ENCODE data around the gene KRTAP9-6. TPM values are rescaled to one million over a fixed set of nuclear protein-coding genes. Genes with fewer than 3 reads are reported as not detected.

Gene KRTAP9-6
- total and polyA plus RNA-seq, 2 donors, result 0.02 TPM; not detected in 1

DNA sequence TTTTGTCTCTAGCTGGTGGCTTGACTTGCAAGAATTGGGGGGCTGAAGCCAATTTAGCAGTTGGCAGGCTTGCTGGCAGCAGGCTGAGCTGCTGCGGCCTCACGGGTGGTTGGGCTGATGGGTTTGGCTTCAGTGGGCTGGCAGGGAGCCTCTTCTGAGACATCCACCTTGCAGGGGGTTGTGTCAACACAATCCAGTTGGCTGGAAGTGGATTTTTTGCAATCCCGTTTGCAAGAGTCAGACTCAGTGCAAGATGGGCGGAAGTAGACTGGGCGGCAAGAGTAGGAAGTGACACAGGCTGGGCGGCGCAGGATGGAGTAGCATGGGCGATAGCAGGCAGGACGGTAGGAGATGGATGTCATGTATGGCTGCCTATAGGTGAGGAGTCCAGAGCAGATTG, 42.5 kb downstream of the KRTAP9-6 start:
- Histone ChIP-seq H3K27ac (ENCODE audit: low read depth in 1 of 2, low read length in 1 of 2) (peak overlapping the region in 1 of 2 donors; percentile 69), H3K4me3 (ENCODE audit: low read length in 2 of 2) (no peak overlapping the region), H3K27me3 (ENCODE audit: control insufficient read depth in 2 of 2, insufficient read depth in 1 of 2, low read length in 1 of 2) (no peaks in the 10 kb centered on the region), H3K4me1 (ENCODE audit: control insufficient read depth in 2 of 2, insufficient read depth in 2 of 2, low read length in 2 of 2) (peaks cover 0 to 23% of the 10 kb centered on the region in 2 donors), H3K36me3 (ENCODE audit: control insufficient read depth in 2 of 2, insufficient read depth in 2 of 2, low read length in 1 of 2) (no peaks in the 10 kb centered on the region), H3K9me3 (ENCODE audit: control insufficient read depth in 2 of 2, insufficient read depth in 1 of 2, low read length in 1 of 2) (peaks cover 2 to 12% of the 10 kb centered on the region in 2 donors)
- WGBS, result 95% methylated on average over 9 of the region's 9 CpGs
- no peak for DNase-seq (ENCODE audit: low read depth in 6 of 9, low spot score in 9 of 9)

DNA sequence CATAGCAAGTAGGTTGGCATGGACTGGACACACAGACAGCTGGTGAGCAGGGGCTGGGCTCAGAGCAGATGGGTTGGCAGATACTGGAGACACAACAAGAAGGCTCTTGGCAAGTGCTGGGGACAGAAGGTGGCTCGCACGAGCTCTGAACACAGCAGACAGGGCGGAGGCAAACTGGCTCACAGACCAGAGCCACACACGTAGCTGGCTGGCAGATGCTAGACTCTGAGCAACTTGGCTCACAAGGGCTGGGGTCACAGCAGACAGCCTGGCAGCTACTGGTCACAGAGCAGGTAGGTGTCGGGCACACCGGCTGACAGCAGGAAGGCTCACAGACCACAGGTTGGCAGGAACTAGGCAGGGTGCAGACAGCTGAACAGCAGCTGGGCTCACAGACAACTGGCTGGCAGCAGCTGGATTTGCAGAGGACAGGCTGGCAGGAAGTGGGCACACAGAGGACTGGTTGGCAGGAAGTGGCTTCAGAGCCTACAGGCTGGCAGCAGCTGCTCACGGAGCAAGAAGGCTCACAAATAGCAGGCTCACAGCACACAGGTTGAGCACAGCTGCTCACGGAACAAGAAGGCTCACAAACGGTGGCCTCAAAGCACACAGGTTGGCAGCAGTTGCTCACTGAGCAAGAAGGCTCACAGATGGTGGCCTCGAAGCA, 43.2 kb downstream of the KRTAP9-6 start:
- Histone ChIP-seq H3K4me1 (ENCODE audit: control insufficient read depth in 2 of 2, insufficient read depth in 2 of 2, low read length in 2 of 2) (peaks cover 0 to 23% of the 10 kb centered on the region in 2 donors), H3K27me3 (ENCODE audit: control insufficient read depth in 2 of 2, insufficient read depth in 1 of 2, low read length in 1 of 2) (no peaks in the 10 kb centered on the region), H3K36me3 (ENCODE audit: control insufficient read depth in 2 of 2, insufficient read depth in 2 of 2, low read length in 1 of 2) (no peaks in the 10 kb centered on the region), H3K9me3 (ENCODE audit: control insufficient read depth in 2 of 2, insufficient read depth in 1 of 2, low read length in 1 of 2) (peaks cover 2 to 12% of the 10 kb centered on the region in 2 donors), H3K27ac (ENCODE audit: low read depth in 1 of 2, low read length in 1 of 2) (peak overlapping the region; percentile 74 to 91), H3K4me3 (ENCODE audit: low read length in 2 of 2) (no peak overlapping the region)
- DNase-seq (ENCODE audit: low read depth in 6 of 9, low spot score in 9 of 9), result peak in 7 of 9 donors; percentile 33 to 78 (median 43)
- 6% methylated on average over 10 of the region's 10 CpGs for WGBS

DNA sequence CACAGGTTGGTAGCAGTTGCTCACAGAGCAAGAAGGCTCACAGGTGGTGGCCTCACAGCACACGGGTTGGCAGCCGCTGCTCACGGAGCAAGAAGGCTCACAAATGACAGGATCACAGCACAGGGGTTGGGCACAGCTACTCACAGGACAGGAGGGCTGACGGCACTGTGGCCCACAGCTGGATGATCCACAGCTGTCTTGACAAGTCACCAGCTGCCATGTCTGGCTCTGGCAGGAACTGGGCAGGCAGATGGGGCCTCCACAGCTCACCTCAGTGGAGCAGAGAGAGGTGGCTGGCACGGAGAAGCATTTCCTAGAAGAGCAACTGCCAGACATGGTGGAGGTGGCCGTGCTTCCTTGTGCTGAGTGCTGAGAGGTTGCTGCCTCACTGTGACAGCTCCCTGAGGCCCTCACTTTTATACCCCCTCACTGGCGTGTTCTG, 43.8 kb downstream of the KRTAP9-6 start, which contains the start of gene KRTAP16-1:
Gene KRTAP16-1, minus strand, starts transcription at position 392 of the 442 bp plus-strand sequence. Its CDS starts 56 bp downstream, at position 336.
- Histone ChIP-seq H3K4me3 (ENCODE audit: low read length in 2 of 2) (no peak within 1 kb of the TSS), H3K9me3 (ENCODE audit: control insufficient read depth in 2 of 2, insufficient read depth in 1 of 2, low read length in 1 of 2) (peaks cover 2 to 12% of the 10 kb centered on the region in 2 donors), H3K36me3 (ENCODE audit: control insufficient read depth in 2 of 2, insufficient read depth in 2 of 2, low read length in 1 of 2) (no peaks in the 10 kb centered on the region), H3K4me1 (ENCODE audit: control insufficient read depth in 2 of 2, insufficient read depth in 2 of 2, low read length in 2 of 2) (peaks cover 0 to 23% of the 10 kb centered on the region in 2 donors), H3K27ac (ENCODE audit: low read depth in 1 of 2, low read length in 1 of 2) (peak within 1 kb of the TSS; percentile 74 to 91), H3K27me3 (ENCODE audit: control insufficient read depth in 2 of 2, insufficient read depth in 1 of 2, low read length in 1 of 2) (no peaks in the 10 kb centered on the region)
- DNase-seq (ENCODE audit: low read depth in 6 of 9, low spot score in 9 of 9), result no peak
- 8% methylated on average over 7 of the region's 7 CpGs for WGBS

DNA sequence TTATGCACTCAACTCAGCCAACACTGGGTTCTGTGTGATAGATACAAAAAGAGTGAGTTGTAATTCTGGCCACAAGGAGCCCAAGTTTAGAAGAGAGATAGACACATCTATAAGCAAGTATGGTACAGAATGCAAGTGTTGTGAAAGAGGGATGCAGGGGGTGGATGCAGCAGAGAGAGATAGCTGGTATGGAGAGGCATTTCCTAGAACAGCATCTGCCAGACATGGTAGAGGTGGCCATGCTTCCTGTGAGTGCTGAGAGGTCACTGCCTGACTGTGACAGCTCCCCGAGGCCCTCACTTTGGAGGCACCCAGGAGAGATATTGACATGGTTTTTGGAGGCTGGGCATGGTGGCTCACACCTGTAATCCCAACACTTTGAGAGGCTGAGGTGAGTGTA, 45.9 kb downstream of the KRTAP9-6 start:
- H3K9me3 ChIP-seq (ENCODE audit: control insufficient read depth in 2 of 2, insufficient read depth in 1 of 2, low read length in 1 of 2), result peaks cover 2 to 12% of the 10 kb centered on the region in 2 donors
- no peak overlapping the region for H3K27ac ChIP-seq (ENCODE audit: low read depth in 1 of 2, low read length in 1 of 2)
- H3K27me3 ChIP-seq (ENCODE audit: control insufficient read depth in 2 of 2, insufficient read depth in 1 of 2, low read length in 1 of 2), result peaks cover 0 to 2% of the 10 kb centered on the region in 2 donors
- H3K4me1 ChIP-seq (ENCODE audit: control insufficient read depth in 2 of 2, insufficient read depth in 2 of 2, low read length in 2 of 2), result peaks cover 0 to 23% of the 10 kb centered on the region in 2 donors
- WGBS, result 92% methylated on average over 1 of the region's 1 CpG
- no peak for DNase-seq (ENCODE audit: low read depth in 6 of 9, low spot score in 9 of 9)
- H3K36me3 ChIP-seq (ENCODE audit: control insufficient read depth in 2 of 2, insufficient read depth in 2 of 2, low read length in 1 of 2), result no peaks in the 10 kb centered on the region
- no peak overlapping the region for H3K4me3 ChIP-seq (ENCODE audit: low read length in 2 of 2)

DNA sequence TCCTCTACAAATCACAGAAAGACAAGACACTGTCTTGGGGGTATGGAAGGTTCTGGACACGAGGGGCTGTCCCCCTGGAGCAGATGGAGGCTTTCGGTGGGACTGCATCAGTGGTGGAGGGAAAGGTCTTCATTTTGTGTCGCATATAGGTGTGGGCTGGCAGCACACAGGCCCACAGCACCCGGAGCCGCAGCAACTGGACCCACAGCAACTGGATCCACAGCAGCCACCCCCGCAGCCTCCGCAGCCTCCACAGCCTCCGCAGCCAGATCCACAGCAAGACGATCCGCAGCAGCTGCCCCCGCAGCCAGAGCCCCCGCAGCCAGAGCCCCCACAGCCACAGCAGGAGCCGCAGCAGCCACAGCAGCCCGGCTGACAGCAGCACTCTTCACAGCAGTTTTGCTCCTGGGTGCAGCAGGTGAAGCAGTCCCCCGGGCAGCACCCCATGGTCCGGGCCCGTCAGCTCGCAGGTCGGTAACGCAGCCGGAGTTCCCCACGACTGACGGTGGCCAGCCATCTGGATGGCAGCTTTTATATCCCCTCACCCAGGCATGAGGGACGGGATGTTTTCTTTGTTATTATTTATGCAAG, 50.1 kb downstream of the KRTAP9-6 start, which contains the start of gene KRTAP17-1:
Gene KRTAP17-1, minus strand, starts transcription at position 507 of the 591 bp plus-strand sequence. Its CDS starts 60 bp downstream, at position 447.
- 93% methylated on average over 24 of the region's 24 CpGs for WGBS
- DNase-seq (ENCODE audit: low read depth in 6 of 9, low spot score in 9 of 9), result no peak

More for the DNA sequence above, 50.1 kb downstream of the KRTAP9-6 start, which contains the start of gene KRTAP17-1:
- Histone ChIP-seq H3K36me3 (ENCODE audit: control insufficient read depth in 2 of 2, insufficient read depth in 2 of 2, low read length in 1 of 2) (no peaks in the 10 kb centered on the region), H3K4me3 (ENCODE audit: low read length in 2 of 2) (no peak within 1 kb of the TSS), H3K27me3 (ENCODE audit: control insufficient read depth in 2 of 2, insufficient read depth in 1 of 2, low read length in 1 of 2) (peaks cover 0 to 2% of the 10 kb centered on the region in 2 donors), H3K9me3 (ENCODE audit: control insufficient read depth in 2 of 2, insufficient read depth in 1 of 2, low read length in 1 of 2) (no peaks in the 10 kb centered on the region), H3K4me1 (ENCODE audit: control insufficient read depth in 2 of 2, insufficient read depth in 2 of 2, low read length in 2 of 2) (no peaks in the 10 kb centered on the region), H3K27ac (ENCODE audit: low read depth in 1 of 2, low read length in 1 of 2) (no peak within 1 kb of the TSS)

Other genes with a start within 250 kb of the KRTAP9-6 start
Only the 30 nearest of the 40 such genes appear.
- not detected for gene KRTAP2-4, start 199.5 kb upstream of the KRTAP9-6 start, total RNA-seq
- not detected for gene KRTAP2-4, start 199.5 kb upstream of the KRTAP9-6 start, polyA plus RNA-seq
- not detected for gene KRTAP4-7, start 181.2 kb upstream of the KRTAP9-6 start, total RNA-seq
- gene KRTAP4-7, start 181.2 kb upstream of the KRTAP9-6 start, polyA plus RNA-seq, result not detected
- not detected for gene KRTAP4-8, start 167.2 kb upstream of the KRTAP9-6 start, total RNA-seq
- 0.02 TPM for gene KRTAP4-8, start 167.2 kb upstream of the KRTAP9-6 start, polyA plus RNA-seq
- gene KRTAP4-16, start 163.2 kb upstream of the KRTAP9-6 start, total RNA-seq, result not detected
- gene KRTAP4-16, start 163.2 kb upstream of the KRTAP9-6 start, polyA plus RNA-seq, result not detected
- gene KRTAP4-9, start 160.0 kb upstream of the KRTAP9-6 start, total RNA-seq, result not detected
- gene KRTAP4-9, start 160.0 kb upstream of the KRTAP9-6 start, polyA plus RNA-seq, result not detected
- gene KRTAP4-11, start 147.0 kb upstream of the KRTAP9-6 start, total RNA-seq, result not detected
- not detected for gene KRTAP4-11, start 147.0 kb upstream of the KRTAP9-6 start, polyA plus RNA-seq
- not detected for gene KRTAP4-12, start 141.2 kb upstream of the KRTAP9-6 start, total RNA-seq
- not detected for gene KRTAP4-12, start 141.2 kb upstream of the KRTAP9-6 start, polyA plus RNA-seq
- not detected for gene KRTAP4-6, start 124.8 kb upstream of the KRTAP9-6 start, total RNA-seq
- not detected for gene KRTAP4-6, start 124.8 kb upstream of the KRTAP9-6 start, polyA plus RNA-seq
- gene KRTAP4-5, start 115.6 kb upstream of the KRTAP9-6 start, total RNA-seq, result not detected
- not detected for gene KRTAP4-5, start 115.6 kb upstream of the KRTAP9-6 start, polyA plus RNA-seq
- not detected for gene KRTAP4-4, start 104.6 kb upstream of the KRTAP9-6 start, total RNA-seq
- gene KRTAP4-4, start 104.6 kb upstream of the KRTAP9-6 start, polyA plus RNA-seq, result not detected
- gene KRTAP4-3, start 97.2 kb upstream of the KRTAP9-6 start, total RNA-seq, result not detected
- gene KRTAP4-3, start 97.2 kb upstream of the KRTAP9-6 start, polyA plus RNA-seq, result not detected
- not detected for gene KRTAP4-2, start 87.2 kb upstream of the KRTAP9-6 start, total RNA-seq
- not detected for gene KRTAP4-2, start 87.2 kb upstream of the KRTAP9-6 start, polyA plus RNA-seq
- not detected for gene KRTAP4-1, start 80.5 kb upstream of the KRTAP9-6 start, total RNA-seq
- gene KRTAP4-1, start 80.5 kb upstream of the KRTAP9-6 start, polyA plus RNA-seq, result not detected
- gene KRTAP9-1, start 75.5 kb upstream of the KRTAP9-6 start, total RNA-seq, result not detected
- gene KRTAP9-1, start 75.5 kb upstream of the KRTAP9-6 start, polyA plus RNA-seq, result not detected
- not detected for gene KRTAP9-2, start 38.7 kb upstream of the KRTAP9-6 start, total RNA-seq
- gene KRTAP9-2, start 38.7 kb upstream of the KRTAP9-6 start, polyA plus RNA-seq, result not detected
- gene KRTAP9-3, start 32.9 kb upstream of the KRTAP9-6 start, total RNA-seq, result not detected
- gene KRTAP9-3, start 32.9 kb upstream of the KRTAP9-6 start, polyA plus RNA-seq, result not detected
- not detected for gene KRTAP9-8, start 27.4 kb upstream of the KRTAP9-6 start, total RNA-seq
- gene KRTAP9-8, start 27.4 kb upstream of the KRTAP9-6 start, polyA plus RNA-seq, result 0.09 TPM
- not detected for gene KRTAP9-4, start 15.7 kb upstream of the KRTAP9-6 start, total RNA-seq
- 0.05 TPM for gene KRTAP9-4, start 15.7 kb upstream of the KRTAP9-6 start, polyA plus RNA-seq
- not detected for gene KRTAP9-9, start 10.0 kb upstream of the KRTAP9-6 start, total RNA-seq
- gene KRTAP9-9, start 10.0 kb upstream of the KRTAP9-6 start, polyA plus RNA-seq, result 0.02 TPM
- not detected for gene KRTAP9-7, start 10.3 kb downstream of the KRTAP9-6 start, total RNA-seq
- gene KRTAP9-7, start 10.3 kb downstream of the KRTAP9-6 start, polyA plus RNA-seq, result not detected
- not detected for gene KRTAP29-1, start 37.5 kb downstream of the KRTAP9-6 start, total RNA-seq
- gene KRTAP29-1, start 37.5 kb downstream of the KRTAP9-6 start, polyA plus RNA-seq, result 0.23 TPM
- not detected for gene KRTAP16-1, start 43.9 kb downstream of the KRTAP9-6 start, total RNA-seq
- 0.07 TPM for gene KRTAP16-1, start 43.9 kb downstream of the KRTAP9-6 start, polyA plus RNA-seq
- 0.09 TPM for gene KRTAP17-1, start 50.3 kb downstream of the KRTAP9-6 start, total RNA-seq
- 0.11 TPM for gene KRTAP17-1, start 50.3 kb downstream of the KRTAP9-6 start, polyA plus RNA-seq
- gene KRT33A, start 85.5 kb downstream of the KRTAP9-6 start, total RNA-seq, result 0.66 TPM
- gene KRT33A, start 85.5 kb downstream of the KRTAP9-6 start, polyA plus RNA-seq, result 1.4 TPM
- 1.7 TPM for gene KRT33B, start 104.4 kb downstream of the KRTAP9-6 start, total RNA-seq
- gene KRT33B, start 104.4 kb downstream of the KRTAP9-6 start, polyA plus RNA-seq, result 6.1 TPM
- gene KRT34, start 116.9 kb downstream of the KRTAP9-6 start, total RNA-seq, result 0.52 TPM
- gene KRT34, start 116.9 kb downstream of the KRTAP9-6 start, polyA plus RNA-seq, result 1.5 TPM
- gene KRT31, start 132.2 kb downstream of the KRTAP9-6 start, total RNA-seq, result 1.9 TPM
- gene KRT31, start 132.2 kb downstream of the KRTAP9-6 start, polyA plus RNA-seq, result 6.4 TPM
- gene KRT37, start 159.2 kb downstream of the KRTAP9-6 start, total RNA-seq, result 0.19 TPM
- gene KRT37, start 159.2 kb downstream of the KRTAP9-6 start, polyA plus RNA-seq, result 0.34 TPM
- 0.38 TPM for gene KRT38, start 175.6 kb downstream of the KRTAP9-6 start, total RNA-seq
- gene KRT38, start 175.6 kb downstream of the KRTAP9-6 start, polyA plus RNA-seq, result 7.9 TPM
- 2.5 TPM for gene KRT32, start 202.0 kb downstream of the KRTAP9-6 start, total RNA-seq
- gene KRT32, start 202.0 kb downstream of the KRTAP9-6 start, polyA plus RNA-seq, result 2.2 TPM

Measured in thymus (tissue), 11 donors.